Heart left ventricle (tissue), 16 donors: ENCODE measurements around the gene UBXN7. TPM values are rescaled to one million over a fixed set of nuclear protein-coding genes. Genes with fewer than 3 reads are reported as not detected.
"Not testable (repeated sequence)": the region's sequence is repeated elsewhere in the genome, so short reads cannot be mapped to it uniquely, and the experiment has no call there.

Source experiments
- ATAC-seq, 4 donors: fragments of 200-7000 bp; cut with Tn5 transposase; one replicate each; pipeline ENCODE4 v1.9.1; 2020 to 2022; ENCODE audit warnings: moderate library complexity in 4 of 4, mild to moderate bottlenecking in 3 of 4, moderate number of reproducible peaks in 1 of 4
- DNase-seq, 5 donors: peaks; one replicate each; pipeline ENCODE4 v3.0.0-alpha.2; 2020
- H3K27ac ChIP-seq, 12 donors: fragments of 200-600 bp; sonication (generic) in 4 of 12; one replicate each; pipeline versions ENCODE4 v1.5.0 to v1.8.0; 2016 to 2022; ENCODE audit warnings: mild to moderate bottlenecking in 2 of 12
- H3K27me3 ChIP-seq, 9 donors: fragments of 200-600 bp; sonication (generic) in 2 of 9; one replicate each; pipeline versions ENCODE4 v1.5.1 to v1.8.0; 2016 to 2022; ENCODE audit warnings: mild to moderate bottlenecking in 3 of 9
- H3K36me3 ChIP-seq, 9 donors: fragments of 200-600 bp; sonication (generic) in 2 of 9; one replicate each; pipeline versions ENCODE4 v1.5.0 to v1.8.0; 2018 to 2022; ENCODE audit warnings: mild to moderate bottlenecking in 2 of 9
- H3K4me1 ChIP-seq, 12 donors: fragments of 200-600 bp; sonication (generic) in 4 of 12; one replicate each; pipeline versions ENCODE4 v1.5.0 to v1.8.0; 2016 to 2022; ENCODE audit warnings: mild to moderate bottlenecking in 3 of 12
- H3K4me3 ChIP-seq, 12 donors: fragments of 200-600 bp; sonication (generic) in 4 of 12; one replicate each; pipeline versions ENCODE4 v1.5.0 to v1.8.0; 2017 to 2022; ENCODE audit warnings: mild to moderate bottlenecking in 9 of 12, moderate library complexity in 4 of 12
- H3K9me3 ChIP-seq, 12 donors: fragments of 200-600 bp; sonication (generic) in 4 of 12; one replicate each; pipeline versions ENCODE4 v1.5.0 to v1.8.0; 2016 to 2022; ENCODE audit warnings: mild to moderate bottlenecking in 1 of 12
- CTCF ChIP-seq, 12 donors: fragments of 200-600 bp; sonication (generic) in 4 of 12; IDR thresholded peaks; one replicate each; pipeline versions ENCODE4 v1.5.0 to v1.8.0; 2018 to 2022; ENCODE audit warnings: antibody characterized with exemption in 12 of 12, mild to moderate bottlenecking in 5 of 12
- POLR2A ChIP-seq, 2 donors: fragments of 450-650 bp; IDR thresholded peaks; one replicate each; pipeline ENCODE4 v1.6.1; 2017; ENCODE audit warnings: antibody characterized with exemption in 2 of 2, mild to moderate bottlenecking in 2 of 2, moderate library complexity in 2 of 2
- WGBS, 4 donors: extraction: QIAGEN DNeasy Blood & Tissue Kit in 2 of 4; methylation state at CpG; one replicate each; pipeline versions ENCODE4 v1.1.5 to v1.1.7; 2013 to 2018; 5-methylcytosine and 5-hydroxymethylcytosine counted together
- intact Hi-C, 10 donors: fragments of 100-400 bp; cut with DNase I; formaldehyde crosslinking; loops; one replicate each; pipeline versions ENCODE4 v1.11.1 to v1.14.2; 2022
- polyA plus RNA-seq, 2 donors: library from polyadenylated mRNA; stranded (reverse); fragments of 200-250 nt; gene quantifications; one replicate each; pipeline ENCODE4 v1.2.3, GENCODE V29; 2013
- total RNA-seq, 9 donors: library from RNA; depleted of rRNA in 2 of 9; stranded (reverse); fragments of >200 nt in 2 of 9; fragmentation: NEBNext Ultra II Directional in 3 of 9; extraction: Animal tissue kit (Norgen Biotek cat#: 25700) in 3 of 9; gene quantifications; one replicate each; pipeline versions ENCODE4 v1.1.0 to v1.2.4, GENCODE V29; 2016 to 2023
- donor health status: ischemic (EF 13 %, LVEDD 7.1; RV severe dilation, severe dysfunction).
- donor health status: healthy with polysubstance abuse.
- donor health status: DM: no; HTN: yes; CAD: no.
- donor health status: DM: no; HTN: no; CAD: no.
- donor health status: ischemic (EF 25% LVEDD 6.9; RV normal size, moderate dysfunction).
- donor health status: ischemic (EF 25% LVEDD 5.7; RV mildly dilated, moderate dysfunction).
- donor health status: healthy.
- donor health status: DM: yes; HTN: yes; CAD: no.
- donor health status: ischemic (EF 35%, LVEDD 5.7; RV mildly dilated, moderate dysfunction).
- donor health status: nonischemic (EF 11% LVEDD 7.7; RV severe dilation, severe dysfunction).
- donor health status: DM: yes; HTN: yes; CAD: no.
- donor health status: PGD.
- donor health status: ischemic (EF 29% LVEDD 5.4; RV normal size, mild dysfunction).
- donor health status: nonischemic (EF 23%, LVEDD 6.1; RV moderate dilation, normal function).

UBXN7 gene
- total and polyA plus RNA-seq, 11 donors: 6.9 to 50.2 (median 25.8) TPM

- Histone ChIP-seq H3K36me3 (peaks cover 0 to 10% (median 0%) of the 10 kb centered on the region in 9 donors), H3K4me1 (peaks cover 0 to 6% (median 0%) of the 10 kb centered on the region in 12 donors), H3K27me3 (no peaks in the 10 kb centered on the region), H3K27ac (no peak overlapping the region), H3K4me3 (no peak overlapping the region), H3K9me3 (no peaks in the 10 kb centered on the region)
- intact Hi-C loops: no loop called here
- ATAC-seq: no peak
- DNase-seq: no peak
- WGBS, 4 donors: 85 to 87% (median 86%) methylated on average over 4 of the region's 4 CpGs
- TF ChIP-seq CTCF (IDR thresholded peaks at IDR 0.05) (no peak), POLR2A (IDR thresholded peaks at IDR 0.05) (no peak)
These were observed 25.8 kb upstream of the UBXN7 start for GRCh38 chr3:196458063-196458462.

GRCh38 chr3:196457470-196457869 is 25.2 kb upstream of the UBXN7 start:
- intact Hi-C loops, H3K9me3 ChIP-seq, H3K4me3 ChIP-seq, ATAC-seq, H3K27me3 ChIP-seq, H3K27ac ChIP-seq, DNase-seq, H3K4me1 ChIP-seq: not testable (repeated sequence)
- peaks cover 0 to 14% (median 0%) of the 10 kb centered on the region in 9 donors for H3K36me3 ChIP-seq
- 73 to 82% (median 77%) methylated on average over 7 of the region's 7 CpGs for WGBS, 4 donors

- no peaks in the 10 kb centered on the region for H3K27me3 ChIP-seq
- peaks cover 0 to 15% (median 0%) of the 10 kb centered on the region in 9 donors for H3K36me3 ChIP-seq
- H3K4me1 ChIP-seq: peaks cover 0 to 6% (median 0%) of the 10 kb centered on the region in 12 donors
- no peak overlapping the region for H3K4me3 ChIP-seq
- H3K27ac ChIP-seq: no peak overlapping the region
- WGBS, 4 donors: 65 to 83% (median 71%) methylated on average over 6 of the region's 6 CpGs
- peak in 3 of 4 donors; percentile 41 to 50 (median 46) for ATAC-seq
- intact Hi-C loops: no loop called here
- TF ChIP-seq CTCF (IDR thresholded peaks at IDR 0.05) (no peak), POLR2A (IDR thresholded peaks at IDR 0.05) (no peak)
- H3K9me3 ChIP-seq: no peaks in the 10 kb centered on the region
- DNase-seq: no peak
These were observed 22.7 kb upstream of the UBXN7 start for GRCh38 chr3:196454935-196455334.

GRCh38 chr3:196445391-196445790 is 13.2 kb upstream of the UBXN7 start:
- H3K4me3 ChIP-seq, H3K9me3 ChIP-seq, ATAC-seq, H3K27ac ChIP-seq, H3K27me3 ChIP-seq, H3K4me1 ChIP-seq, H3K36me3 ChIP-seq, intact Hi-C loops, DNase-seq: not testable (repeated sequence)
- TF ChIP-seq CTCF (IDR thresholded peaks at IDR 0.05): peak in 2 of 12 donors; percentile 6 to 23
- WGBS, 4 donors: 90 to 92% (median 90%) methylated on average over 7 of the region's 7 CpGs

GRCh38 chr3:196444500-196444894 is 12.3 kb upstream of the UBXN7 start:
- Histone ChIP-seq H3K36me3 (no peaks in the 10 kb centered on the region), H3K9me3 (no peaks in the 10 kb centered on the region)
- ATAC-seq: no peak

More at GRCh38 chr3:196444500-196444894, 12.3 kb upstream of the UBXN7 start:
- intact Hi-C loops: no loop called here
- DNase-seq: no peak
- Histone ChIP-seq H3K4me3 (no peak overlapping the region), H3K27ac (no peak overlapping the region), H3K27me3 (no peaks in the 10 kb centered on the region), H3K4me1 (peaks cover 0 to 8% (median 0%) of the 10 kb centered on the region in 12 donors)
- TF ChIP-seq CTCF (IDR thresholded peaks at IDR 0.05) (no peak), POLR2A (IDR thresholded peaks at IDR 0.05) (no peak)
- WGBS, 4 donors: 45 to 65% (median 53%) methylated on average over 2 of the region's 2 CpGs
